ENCODE data around the gene MAN1B1.

Gene MAN1B1

DNA sequence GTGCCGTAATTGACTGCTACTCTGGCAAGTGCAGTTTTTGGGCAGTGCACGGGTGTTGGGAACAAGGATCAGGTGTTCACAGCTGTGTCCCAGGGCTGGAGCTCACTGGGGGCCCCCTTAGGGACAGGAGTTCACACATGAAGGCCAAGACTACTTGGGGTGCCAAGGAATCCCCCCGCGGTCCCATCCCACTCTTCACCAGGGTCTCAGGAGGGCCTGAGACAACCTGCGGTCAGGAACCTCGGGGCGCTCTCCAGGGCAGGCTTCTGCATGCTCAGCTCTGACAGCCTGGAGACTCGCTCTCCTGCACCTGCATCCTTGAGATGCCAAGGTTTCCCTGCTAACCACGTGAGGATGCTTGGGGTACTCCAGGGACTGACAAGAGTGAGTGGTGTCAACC, 2.3 kb upstream of the MAN1B1 start:
- DNase-seq (ENCODE audit: low read depth in 2 of 2): no peak

GRCh38 chr9:137085920-137086530, 760 bp upstream of the MAN1B1 start:
- peak in 1 of 2 donors; percentile 26 for DNase-seq (ENCODE audit: low read depth in 2 of 2)

- DNase-seq (ENCODE audit: low read depth in 2 of 2): no peak
Measured at GRCh38 chr9:137087409-137087925, 682 bp downstream of the MAN1B1 start.

DNA sequence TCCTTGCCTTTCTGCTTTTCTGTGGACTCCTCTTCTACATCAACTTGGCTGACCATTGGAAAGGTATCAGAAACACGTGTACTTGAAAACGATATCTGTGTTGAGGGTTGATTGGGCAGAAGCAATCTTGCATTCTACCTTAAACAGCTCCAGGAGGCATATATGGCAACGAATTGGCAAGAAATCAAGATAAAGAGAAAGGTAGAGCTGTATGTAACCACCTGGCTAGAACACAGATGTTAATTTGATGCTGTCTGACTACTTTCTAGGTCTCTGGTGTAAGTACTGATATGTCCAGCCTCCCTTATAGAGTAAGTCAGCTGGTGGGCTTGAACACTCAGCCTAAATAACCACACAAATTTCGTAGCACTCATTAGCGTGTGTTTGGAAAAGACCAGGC, 1.3 kb downstream of the MAN1B1 start:
- DNase-seq (ENCODE audit: low read depth in 2 of 2): no peak

GRCh38 chr9:137089232-137089947, 2.6 kb downstream of the MAN1B1 start:
- no peak for DNase-seq (ENCODE audit: low read depth in 2 of 2)

- DNase-seq (ENCODE audit: low read depth in 2 of 2): peak; percentile 75 to 79
Measured at GRCh38 chr9:137095664-137096517, 9.1 kb downstream of the MAN1B1 start.

- no peak for DNase-seq (ENCODE audit: low read depth in 2 of 2)
Measured at GRCh38 chr9:137096785-137097546, 10.2 kb downstream of the MAN1B1 start.

GRCh38 chr9:137097761-137098462, 11.1 kb downstream of the MAN1B1 start:
- DNase-seq (ENCODE audit: low read depth in 2 of 2): no peak

DNA sequence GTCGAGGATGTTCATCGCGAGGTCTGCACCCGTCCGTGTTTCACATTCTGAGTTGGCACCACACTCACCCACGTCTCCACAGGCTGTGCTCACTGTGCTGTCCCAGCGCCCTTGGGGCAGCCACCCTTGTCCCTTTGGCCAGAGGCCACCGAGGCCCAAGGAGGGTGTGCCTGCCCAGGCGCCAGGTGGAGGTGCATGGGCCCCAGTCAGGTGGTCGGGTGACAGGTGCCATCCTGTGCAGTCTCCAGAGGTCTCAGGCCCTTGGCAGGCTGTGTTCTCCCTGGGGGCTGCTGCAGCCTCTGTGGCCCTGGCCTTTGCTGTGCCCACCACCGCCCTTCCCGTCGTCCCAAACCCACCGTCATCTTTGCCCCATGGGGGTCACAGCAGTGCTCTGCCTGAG, 12.4 kb downstream of the MAN1B1 start:
- DNase-seq (ENCODE audit: low read depth in 2 of 2): no peak

DNA sequence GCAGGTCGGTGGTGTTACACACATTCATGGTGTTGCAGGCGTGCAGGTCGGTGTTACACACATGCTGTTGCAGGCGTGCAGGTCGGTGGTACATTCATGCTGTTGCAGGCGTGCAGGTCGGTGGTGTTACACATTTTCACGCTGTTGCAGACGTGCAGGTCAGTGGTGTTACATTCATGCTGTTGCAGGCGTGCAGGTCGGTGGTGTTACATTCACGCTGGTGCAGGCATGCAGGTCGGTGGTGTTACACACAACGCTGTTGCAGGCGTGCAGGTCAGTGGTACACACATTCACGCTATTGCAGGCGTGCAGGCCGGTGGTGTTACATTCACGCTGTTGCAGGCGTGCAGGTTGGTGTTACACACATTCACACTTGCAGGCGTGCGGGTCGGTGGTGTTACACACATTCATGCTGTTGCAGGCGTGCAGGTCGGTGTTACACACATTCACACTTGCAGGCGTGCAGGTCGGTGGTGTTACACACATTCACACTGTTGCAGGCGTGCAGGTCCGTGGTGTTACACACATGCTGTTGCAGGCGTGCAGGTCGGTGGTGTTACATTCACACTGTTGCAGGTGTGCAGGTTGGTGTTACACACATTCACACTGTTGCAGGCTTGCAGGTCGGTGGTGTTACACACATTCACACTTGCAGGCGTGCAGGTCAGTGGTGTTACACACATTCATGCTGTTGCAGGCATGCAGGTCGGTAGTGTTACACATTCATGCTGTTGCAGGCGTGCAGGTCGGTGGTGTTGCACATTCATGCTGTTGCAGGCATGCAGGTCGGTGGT, 16.6 kb downstream of the MAN1B1 start:
- no peak for DNase-seq (ENCODE audit: low read depth in 2 of 2)

DNA sequence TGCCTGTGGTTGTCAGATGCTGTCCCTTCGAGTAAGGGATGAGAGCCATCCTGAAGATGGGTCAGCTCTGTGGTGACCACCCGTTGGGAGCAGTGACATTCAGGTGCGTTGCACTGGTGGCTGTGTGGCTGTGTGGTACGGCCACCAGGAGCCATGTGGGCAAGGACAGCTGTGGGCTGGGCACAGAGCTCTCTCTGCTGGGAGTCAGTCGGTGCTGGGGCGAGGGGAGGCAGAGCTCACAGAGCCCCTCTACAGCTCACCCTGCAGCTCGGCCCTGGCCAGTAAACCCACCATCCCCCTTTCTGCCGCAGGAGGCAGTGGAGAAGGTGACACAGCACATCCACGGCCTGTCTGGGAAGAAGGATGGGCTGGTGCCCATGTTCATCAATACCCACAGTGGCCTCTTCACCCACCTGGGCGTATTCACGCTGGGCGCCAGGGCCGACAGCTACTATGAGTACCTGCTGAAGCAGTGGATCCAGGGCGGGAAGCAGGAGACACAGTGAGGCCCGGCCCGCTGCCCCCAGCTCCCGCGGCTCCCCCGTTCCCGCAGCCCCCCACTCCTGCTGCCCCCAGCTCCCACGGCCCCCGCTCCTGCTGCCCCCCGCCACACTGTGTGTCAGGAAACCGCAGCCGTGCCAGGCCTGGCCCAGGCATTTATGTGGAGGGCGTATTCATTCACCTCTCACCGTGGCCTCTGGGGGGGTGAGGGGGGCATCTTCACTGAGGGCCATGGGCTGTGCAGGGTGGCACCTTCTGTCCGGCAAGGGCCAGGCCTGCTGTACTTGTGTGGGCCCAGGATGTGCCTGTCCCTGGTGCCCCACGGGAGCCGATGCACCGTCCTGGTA, 19.3 kb downstream of the MAN1B1 start:
- DNase-seq (ENCODE audit: low read depth in 2 of 2): no peak

DNA sequence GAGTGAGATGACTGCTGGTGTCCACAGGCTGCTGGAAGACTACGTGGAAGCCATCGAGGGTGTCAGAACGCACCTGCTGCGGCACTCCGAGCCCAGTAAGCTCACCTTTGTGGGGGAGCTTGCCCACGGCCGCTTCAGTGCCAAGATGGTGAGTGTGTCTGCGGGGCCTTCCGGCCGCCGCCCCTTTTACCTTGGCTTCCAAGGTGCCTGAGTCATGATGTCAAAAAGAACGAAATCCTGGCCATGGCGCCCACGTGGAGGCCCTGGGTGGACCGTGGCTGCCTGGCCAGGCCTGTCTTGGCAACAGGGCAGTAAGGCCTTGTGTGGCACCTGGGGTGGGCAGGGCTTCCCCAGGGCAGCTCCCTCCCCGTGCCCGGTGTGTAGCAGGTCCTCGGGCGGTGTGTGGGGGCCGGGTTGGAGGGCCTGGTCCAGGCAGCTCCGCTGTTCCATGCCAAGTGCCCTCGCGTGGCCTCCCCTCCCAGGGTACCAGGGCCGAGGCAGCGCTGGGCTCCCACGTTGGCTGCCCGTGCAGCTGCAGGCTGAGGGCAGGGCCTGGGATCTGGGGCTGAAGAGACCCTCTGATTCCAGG, 20.0 kb downstream of the MAN1B1 start:
- DNase-seq (ENCODE audit: low read depth in 2 of 2): no peak

GRCh38 chr9:137107312-137107921, 20.6 kb downstream of the MAN1B1 start:
- no peak for DNase-seq (ENCODE audit: low read depth in 2 of 2)

GRCh38 chr9:137107982-137108381, 21.2 kb downstream of the MAN1B1 start:
- DNase-seq (ENCODE audit: low read depth in 2 of 2): no peak

- no peak for DNase-seq (ENCODE audit: low read depth in 2 of 2)
Measured at GRCh38 chr9:137108608-137109249, 21.9 kb downstream of the MAN1B1 start.

- no peak for DNase-seq (ENCODE audit: low read depth in 2 of 2)
Measured at GRCh38 chr9:137109250-137110146, 22.7 kb downstream of the MAN1B1 start.
